ENCODE data around the gene MAN1A2.

Gene MAN1A2

GRCh38 chr1:117467336-117467735 is 100.1 kb downstream of the MAN1A2 start:
- no peaks in the 10 kb centered on the region for H3K36me3 ChIP-seq (ENCODE audit: control insufficient read depth in 2 of 2, insufficient read depth in 1 of 2, low read length in 2 of 2)
- H3K4me3 ChIP-seq (ENCODE audit: low read depth, low read length), result no peak overlapping the region
- ChIA-PET CTCF (no interaction called here), POLR2A (no interaction called here)
- no peak for TF ChIP-seq ZNF280C (tag by site-specific recombination; IDR thresholded peaks at IDR 0.05)
- TF ChIP-seq ZNF645 (tag by site-specific recombination; IDR thresholded peaks at IDR 0.05), result no peak
- TF ChIP-seq ZNF560 (tag by site-specific recombination; IDR thresholded peaks at IDR 0.05; ENCODE audit: borderline replicate concordance), result no peak
- TF ChIP-seq ZNF266 (tag by site-specific recombination; IDR thresholded peaks at IDR 0.05; ENCODE audit: low read depth), result no peak
- TF ChIP-seq ZNF621 (tag by site-specific recombination; IDR thresholded peaks at IDR 0.05), result no peak
- no peak for TF ChIP-seq ZNF202 (tag by site-specific recombination; IDR thresholded peaks at IDR 0.05; ENCODE audit: borderline replicate concordance)
- TF ChIP-seq ZNF19 (tag by site-specific recombination; IDR thresholded peaks at IDR 0.05; ENCODE audit: low read depth), result no peak
- no peak for TF ChIP-seq ZIC2 (tag by site-specific recombination; IDR thresholded peaks at IDR 0.05)
- no peaks in the 10 kb centered on the region for H3K4me1 ChIP-seq (ENCODE audit: control insufficient read depth, insufficient read depth, low read length)
- H3K27ac ChIP-seq (ENCODE audit: extremely low read depth, low read depth, low read length), result no peak overlapping the region
- H3K9me3 ChIP-seq (ENCODE audit: control insufficient read depth, insufficient read depth, low read depth, low read length), result no peaks in the 10 kb centered on the region

- H3K9me3 ChIP-seq (ENCODE audit: control insufficient read depth, insufficient read depth, low read depth, low read length), result no peaks in the 10 kb centered on the region
- H3K4me3 ChIP-seq (ENCODE audit: low read depth, low read length), result no peak overlapping the region
- no peaks in the 10 kb centered on the region for H3K36me3 ChIP-seq (ENCODE audit: control insufficient read depth in 2 of 2, insufficient read depth in 1 of 2, low read length in 2 of 2)
- H3K4me1 ChIP-seq (ENCODE audit: control insufficient read depth, insufficient read depth, low read length), result no peaks in the 10 kb centered on the region
- no peak overlapping the region for H3K27ac ChIP-seq (ENCODE audit: extremely low read depth, low read depth, low read length)
- ChIA-PET POLR2A (no interaction called here), CTCF (no interaction called here)
- TF ChIP-seq ZNF121 (tag by site-specific recombination; IDR thresholded peaks at IDR 0.05), result no peak
- TF ChIP-seq ZBTB44 (tag by site-specific recombination; IDR thresholded peaks at IDR 0.05), result no peak
- TF ChIP-seq ZNF580 (tag by site-specific recombination; IDR thresholded peaks at IDR 0.05), result no peak
- TF ChIP-seq KLF16 (tag by site-specific recombination; IDR thresholded peaks at IDR 0.05), result no peak
- no peak for TF ChIP-seq ZNF394 (tag by site-specific recombination; IDR thresholded peaks at IDR 0.05; ENCODE audit: borderline replicate concordance)
- no peak for TF ChIP-seq ZNF169 (tag by site-specific recombination; IDR thresholded peaks at IDR 0.05)
- no peak for TF ChIP-seq GLI4 (tag by site-specific recombination; IDR thresholded peaks at IDR 0.05)
- TF ChIP-seq GLIS2 (tag by site-specific recombination; IDR thresholded peaks at IDR 0.05), result no peak
- TF ChIP-seq ZNF133 (tag by site-specific recombination; IDR thresholded peaks at IDR 0.05), result no peak
- no peak for TF ChIP-seq RBAK (tag by site-specific recombination; IDR thresholded peaks at IDR 0.05)
- no peak for TF ChIP-seq ZNF610 (tag by site-specific recombination; IDR thresholded peaks at IDR 0.05; ENCODE audit: borderline replicate concordance)
- TF ChIP-seq SP3 (tag by site-specific recombination; IDR thresholded peaks at IDR 0.05), result no peak
- no peak for TF ChIP-seq ZNF747 (tag by site-specific recombination; IDR thresholded peaks at IDR 0.05)
- TF ChIP-seq ZNF433 (tag by site-specific recombination; IDR thresholded peaks at IDR 0.05; ENCODE audit: low read depth), result no peak
Measured at GRCh38 chr1:117473063-117473462, 105.8 kb downstream of the MAN1A2 start.
